ENCODE results near the gene SUN3. TPM values are rescaled to one million over a fixed set of nuclear protein-coding genes. Genes with fewer than 3 reads are reported as not detected.
A peak's percentile ranks its signal among the peaks of the same experiment; 100 is the strongest.

Gene SUN3
- total and polyA plus RNA-seq, 10 of the 15 experiments (the other 5 are each of a cell fraction or from before 2014, with no cell fraction given), result 0.29 to 0.48 TPM; not detected in 8

GRCh38 chr7:47979145-47979831, 49.6 kb downstream of the SUN3 start, which contains the start of gene HUS1:
HUS1 (minus strand) TSS chr7:47979615; CDS start chr7:47979519, 96 bp downstream.
- SMC1A ChIA-PET (ENCODE audit: uncharacterized antibody, unreplicated experiment), result interaction anchor here (0.9 to 1.7 kb wide), 5 partner anchors 9 to 106 kb away, joined by 3 to 6 read pairs (median 4); no protein-coding TSS in a partner anchor
- Histone ChIP-seq H3K4me3 (peak within 1 kb of the TSS; percentile 73), H3K79me2 (ENCODE audit: control insufficient read depth, insufficient read depth, low read length) (peaks cover 10% of the 10 kb centered on the region), H3K27me3 (replicated peaks in 1 of 2; ENCODE audit: control insufficient read depth in 2 of 2, insufficient read depth in 2 of 2, low read length in 1 of 2) (no peaks in the 10 kb centered on the region), H3K36me3 (ENCODE audit: control insufficient read depth in 2 of 2, insufficient read depth in 2 of 2, low read length in 1 of 2) (peaks cover 0 to 11% of the 10 kb centered on the region in 2 experiments; a peak in 2 of 4 replicates), H4K20me1 (ENCODE audit: control insufficient read depth, insufficient read depth) (no peaks in the 10 kb centered on the region), H3K9me3 (replicated peaks; ENCODE audit: control insufficient read depth, insufficient read depth, low read length) (no peaks in the 10 kb centered on the region), H3K4me2 (ENCODE audit: control insufficient read depth, insufficient read depth) (peak within 1 kb of the TSS; percentile 96), H2AFZ (ENCODE audit: control insufficient read depth, low read depth, low read length) (peak within 1 kb of the TSS; percentile 76), H3K9ac (ENCODE audit: control insufficient read depth, insufficient read depth, low read length) (peak within 1 kb of the TSS; percentile 88), H3K4me1 (ENCODE audit: control insufficient read depth, insufficient read depth, low read length) (peaks cover 4% of the 10 kb centered on the region; the same call in 1 of the 2 replicates), H3K27ac (ENCODE audit: control insufficient read depth, insufficient read depth) (peak within 1 kb of the TSS; percentile 82)
- peak; percentile 89 for FAIRE-seq
- RAD21 ChIA-PET (ENCODE audit: unreplicated experiment), result interaction anchor here (0.5 to 1.3 kb wide), 3 partner anchors 10 to 131 kb away, joined by 3 to 5 read pairs (median 3); no protein-coding TSS in a partner anchor
- peak; percentile 68 for DNase-seq (ENCODE audit: low read depth, low spot score)
- no TSS peak for BruUV-seq (replicated peaks)
- peak; percentile 99 for ATAC-seq
- POLR2A ChIA-PET, result interaction anchor here (0.6 kb wide), 1 partner anchor 98 kb away, joined by 5 read pairs; no protein-coding TSS in a partner anchor
- in situ Hi-C loops (cut with MboI), result no loop called here
- CTCF ChIA-PET, result interaction anchor here (1.2 to 2.3 kb wide), 3 partner anchors 11 to 124 kb away, joined by 3 to 11 read pairs (median 4); no protein-coding TSS in a partner anchor
- WGBS (ENCODE audit: insufficient coverage, insufficient replicate concordance, low lambda C conversion rate, missing lambda C conversion rate), result under 1% methylated on average over 54 of the region's 62 CpGs
- intact Hi-C loops (cut with micrococcal nuclease; ENCODE audit: unreplicated experiment), result loop anchor here (2.0 kb wide), 1 partner anchor 110 kb away; the partner anchor contains the start of gene UPP1
- TF ChIP-seq ATF3 (IDR thresholded peaks at IDR 0.05; ENCODE audit: borderline replicate concordance, extremely low read depth, low read depth, low read length), result no peak
- peak; percentile 96; the same call in 1 of the 2 replicates for TF ChIP-seq RB1 (IDR thresholded peaks at IDR 0.05; ENCODE audit: borderline replicate concordance)
- no peak for TF ChIP-seq CUX1 (IDR thresholded peaks at IDR 0.05; ENCODE audit: insufficient replicate concordance, low read depth, low read length)
- TF ChIP-seq ETV6 (conservative IDR thresholded peaks at IDR 0.05 in 1 of 2, IDR thresholded peaks at IDR 0.05 in 1 of 2; ENCODE audit: borderline replicate concordance in 1 of 2, low read depth in 1 of 2), result peak in 1 of 2 experiments; percentile 62; a peak in 1 of 4 replicates
- TF ChIP-seq MYC (IDR thresholded peaks at IDR 0.05; ENCODE audit: insufficient read depth, insufficient read length, insufficient replicate concordance, low read length, severe bottlenecking), result no peak
- no peak for TF ChIP-seq BMI1 (IDR thresholded peaks at IDR 0.05; ENCODE audit: borderline replicate concordance)
- TF ChIP-seq GABPA (IDR thresholded peaks at IDR 0.05; ENCODE audit: low read depth), result peak; percentile 92
- TF ChIP-seq CHD2 (IDR thresholded peaks at IDR 0.05; ENCODE audit: borderline replicate concordance, low read depth, low read length), result peak; percentile 81; the same call in 1 of the 2 replicates
- peak; percentile 88; the same call in 1 of the 2 replicates for TF ChIP-seq TARDBP (IDR thresholded peaks at IDR 0.05; ENCODE audit: borderline replicate concordance)
- TF ChIP-seq JUNB (IDR thresholded peaks at IDR 0.05), result no peak
- 0 out of 2 replicates have a peak, but pooled peaks have one; percentile 57 for TF ChIP-seq SIN3A (IDR thresholded peaks at IDR 0.05; ENCODE audit: low read depth, low read length)
- no peak for TF ChIP-seq RAD51 (IDR thresholded peaks at IDR 0.05)
- no peak for TF ChIP-seq CTCF (IDR thresholded peaks at IDR 0.05 in 2 of 3, conservative IDR thresholded peaks at IDR 0.05 in 1 of 3; ENCODE audit: control insufficient read depth in 2 of 3, extremely low read depth in 1 of 3, insufficient read depth in 1 of 3, low read depth in 3 of 3, low read length in 3 of 3)

Measured in GM12878 (cell line).